GM20431 (cell line): ENCODE measurements around the gene DSCAML1.

Experiments
- in situ Hi-C: fragments of 300-500 bp; cut with MseI, MboI; formaldehyde crosslinking; loops from one replicate; pipeline ENCODE4 v1.15.0; 2020; ENCODE audit warnings: low sequenced_read_pairs; ENCODE audit not compliant: unreplicated experiment

The DSCAML1 gene

DNA sequence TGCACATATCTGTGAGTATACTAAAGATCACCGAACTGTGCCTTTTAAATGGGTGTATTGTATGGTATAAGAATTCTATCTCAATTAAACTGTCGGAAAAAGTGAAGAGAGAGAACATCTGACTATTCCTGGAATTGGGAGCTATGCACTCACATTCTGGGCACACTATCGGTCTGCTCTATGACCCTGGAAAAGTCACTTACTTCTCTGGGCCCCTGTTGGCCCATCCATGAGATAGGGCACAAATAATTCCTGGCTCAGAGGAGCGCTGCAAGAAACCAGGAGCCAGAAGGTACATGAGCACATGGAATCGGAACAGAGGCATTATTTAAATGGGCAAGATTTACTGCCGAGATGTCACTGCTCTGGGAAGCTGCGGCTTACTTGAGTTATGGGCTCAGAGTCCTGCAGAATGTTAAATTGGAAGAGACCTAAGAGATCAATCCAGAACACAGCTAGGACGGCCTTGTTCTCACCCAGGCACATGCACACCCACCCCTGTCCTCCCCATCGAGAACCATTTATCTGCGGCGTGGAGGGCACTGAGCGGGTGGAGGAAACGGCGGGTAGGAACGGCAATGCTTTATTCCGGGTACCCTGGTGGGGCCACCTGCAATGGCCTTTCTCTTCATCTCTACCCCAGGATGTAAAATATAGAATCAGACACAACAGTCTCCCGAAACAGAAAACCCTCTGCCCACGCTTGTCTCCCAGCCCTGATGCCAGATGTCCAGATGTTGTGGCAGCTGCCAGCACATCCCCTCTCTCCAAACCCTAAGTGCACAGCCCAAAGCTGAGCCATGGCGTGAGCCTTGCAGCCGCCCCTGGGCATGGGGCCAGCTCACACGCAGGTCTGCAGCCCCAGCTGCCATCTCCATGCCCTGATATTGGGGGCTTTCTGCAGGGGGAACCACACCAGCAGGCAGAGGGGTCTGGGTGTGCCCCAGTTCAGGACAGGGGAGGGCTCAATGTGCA lies 142.4 kb downstream of the DSCAML1 start:
- in situ Hi-C loops: no loop called here

DNA sequence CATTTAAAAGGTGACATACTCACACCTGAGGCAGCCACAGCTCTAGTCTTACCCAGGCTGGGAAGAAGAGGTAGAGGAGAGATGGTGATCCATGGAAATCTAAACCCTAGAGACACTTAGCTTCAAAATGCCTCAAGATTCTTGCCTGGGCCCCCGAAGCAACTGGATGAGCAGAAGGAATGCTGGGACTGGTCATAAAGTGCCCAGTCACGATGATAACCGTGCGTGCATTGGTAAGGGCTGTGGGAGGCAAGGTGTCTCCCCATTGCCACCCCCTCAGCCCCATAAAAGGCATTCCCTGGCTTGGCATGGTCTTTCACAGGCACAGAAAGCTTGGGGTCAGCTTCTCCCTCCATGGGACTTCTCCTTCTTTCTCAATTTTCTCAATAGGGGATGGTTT lies 144.5 kb downstream of the DSCAML1 start:
- in situ Hi-C loops: no loop called here

DNA sequence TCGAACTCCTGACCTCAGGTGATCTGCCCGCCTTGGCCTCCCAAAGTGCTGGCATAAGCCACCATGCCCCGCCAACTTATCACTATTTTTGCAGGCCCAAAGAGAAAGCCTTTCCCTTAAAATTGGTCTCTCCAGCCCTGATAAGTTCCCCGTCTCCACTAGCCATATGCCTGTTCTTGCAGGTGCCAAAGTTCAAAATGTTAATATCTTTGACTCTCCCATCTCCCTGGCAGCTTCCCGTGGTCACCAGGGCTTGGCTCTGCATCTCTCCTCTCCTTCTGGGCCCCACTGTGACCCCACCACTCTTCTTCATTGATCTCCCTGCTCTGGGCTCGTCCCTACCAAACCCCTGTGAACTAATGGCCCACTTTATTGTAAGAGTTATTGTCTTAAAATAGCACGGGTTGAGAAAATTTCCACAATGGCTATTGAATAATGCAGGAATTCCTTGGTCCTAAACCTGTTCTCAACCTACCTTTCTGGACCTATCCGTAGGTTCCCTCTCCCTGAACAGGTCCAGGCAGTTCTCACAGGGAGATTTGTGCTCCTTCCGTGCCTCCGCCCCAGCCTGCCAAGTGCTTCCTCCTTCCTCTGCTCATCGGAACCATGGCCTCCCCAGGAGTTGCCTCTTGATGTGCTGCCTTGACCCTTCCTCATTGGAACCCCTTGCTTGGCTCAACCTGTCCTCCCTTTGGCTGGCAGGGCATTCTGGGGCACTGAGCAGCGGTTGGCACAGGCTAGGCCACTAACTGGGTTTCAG lies 147.5 kb downstream of the DSCAML1 start:
- in situ Hi-C loops: no loop called here

GRCh38 chr11:117647872-117648271 lies 149.1 kb downstream of the DSCAML1 start:
- in situ Hi-C loops: no loop called here

DNA sequence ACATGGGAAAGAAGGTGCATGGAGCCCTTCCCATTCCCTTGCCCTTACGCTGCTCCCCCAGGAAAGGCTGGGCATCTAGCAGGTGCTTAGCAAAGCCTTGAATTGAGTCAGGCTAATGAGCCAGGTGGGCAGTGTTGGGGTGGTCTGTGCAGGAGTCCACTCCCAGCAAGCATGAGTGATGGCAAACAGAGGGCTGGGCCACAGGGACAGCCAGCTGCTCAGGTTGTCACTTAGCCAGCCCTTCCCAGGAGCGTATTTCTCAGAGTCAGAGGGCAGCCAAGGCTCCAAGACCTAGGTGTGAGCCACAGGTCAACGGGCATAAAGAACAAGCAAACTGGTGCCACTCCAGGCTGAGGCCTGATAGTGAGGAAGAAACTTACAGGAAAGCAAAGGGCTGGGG lies 149.8 kb downstream of the DSCAML1 start:
- in situ Hi-C loops: no loop called here

GRCh38 chr11:117646411-117646810 lies 150.6 kb downstream of the DSCAML1 start:
- in situ Hi-C loops: no loop called here

DNA sequence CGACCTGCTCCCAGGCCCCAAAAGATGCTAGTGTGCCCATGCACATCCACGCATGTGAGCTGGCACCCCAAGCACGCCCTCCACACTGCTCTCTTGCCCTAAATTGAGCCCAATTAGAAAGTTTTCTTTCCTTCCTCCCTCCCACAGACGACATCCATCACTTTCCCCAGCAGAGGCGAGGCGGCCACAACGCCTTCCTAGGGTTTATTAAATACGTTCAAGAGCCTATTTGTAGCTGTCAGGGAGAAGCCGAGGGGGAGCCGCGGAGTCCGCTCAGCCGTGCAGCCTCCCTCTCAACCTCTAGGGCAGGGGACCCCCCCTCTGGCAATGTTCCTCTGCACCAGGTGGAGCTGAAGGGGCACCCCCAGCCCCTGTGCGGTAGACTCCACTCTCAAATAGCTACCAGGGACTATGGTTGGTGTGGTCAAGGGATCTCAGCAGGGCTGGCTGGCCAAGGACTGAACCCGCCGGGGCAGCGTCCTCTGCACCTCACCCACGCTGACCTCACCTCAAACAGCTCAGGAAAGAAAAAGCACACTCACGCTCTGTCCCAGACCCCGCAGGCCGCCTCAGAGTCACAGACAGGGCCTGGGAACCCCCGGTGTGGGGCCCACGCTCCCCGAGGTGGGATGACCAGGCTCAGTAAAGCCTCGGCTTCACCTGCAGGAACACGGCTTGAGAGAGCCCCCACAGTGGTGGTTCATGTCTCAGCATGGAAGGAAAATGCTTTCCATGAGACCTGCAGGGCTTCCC lies 152.4 kb downstream of the DSCAML1 start:
- in situ Hi-C loops: no loop called here

- in situ Hi-C loops: no loop called here
Observed at GRCh38 chr11:117643606-117644300, 153.3 kb downstream of the DSCAML1 start.

GRCh38 chr11:117642835-117643234 lies 154.2 kb downstream of the DSCAML1 start:
- in situ Hi-C loops: no loop called here

DNA sequence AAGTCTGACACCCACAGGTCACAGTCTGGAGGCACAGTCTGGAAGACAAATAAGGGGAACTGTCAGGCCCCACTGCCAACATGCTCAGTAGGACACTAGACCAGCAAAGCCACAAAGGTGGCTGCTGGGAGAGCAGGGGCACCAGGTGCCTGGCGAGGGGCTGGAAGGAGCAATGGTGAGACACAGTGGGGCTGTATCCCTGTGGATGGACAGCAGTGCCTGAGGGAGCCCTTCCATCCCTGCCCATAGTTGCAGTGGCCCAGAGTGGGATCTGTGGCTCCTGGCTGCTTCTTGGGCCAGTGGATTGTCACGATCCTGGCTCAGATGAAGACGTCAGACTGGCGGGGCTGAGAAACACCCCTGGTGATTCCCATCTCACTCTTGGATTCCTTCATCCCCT lies 154.6 kb downstream of the DSCAML1 start:
- in situ Hi-C loops: no loop called here

DNA sequence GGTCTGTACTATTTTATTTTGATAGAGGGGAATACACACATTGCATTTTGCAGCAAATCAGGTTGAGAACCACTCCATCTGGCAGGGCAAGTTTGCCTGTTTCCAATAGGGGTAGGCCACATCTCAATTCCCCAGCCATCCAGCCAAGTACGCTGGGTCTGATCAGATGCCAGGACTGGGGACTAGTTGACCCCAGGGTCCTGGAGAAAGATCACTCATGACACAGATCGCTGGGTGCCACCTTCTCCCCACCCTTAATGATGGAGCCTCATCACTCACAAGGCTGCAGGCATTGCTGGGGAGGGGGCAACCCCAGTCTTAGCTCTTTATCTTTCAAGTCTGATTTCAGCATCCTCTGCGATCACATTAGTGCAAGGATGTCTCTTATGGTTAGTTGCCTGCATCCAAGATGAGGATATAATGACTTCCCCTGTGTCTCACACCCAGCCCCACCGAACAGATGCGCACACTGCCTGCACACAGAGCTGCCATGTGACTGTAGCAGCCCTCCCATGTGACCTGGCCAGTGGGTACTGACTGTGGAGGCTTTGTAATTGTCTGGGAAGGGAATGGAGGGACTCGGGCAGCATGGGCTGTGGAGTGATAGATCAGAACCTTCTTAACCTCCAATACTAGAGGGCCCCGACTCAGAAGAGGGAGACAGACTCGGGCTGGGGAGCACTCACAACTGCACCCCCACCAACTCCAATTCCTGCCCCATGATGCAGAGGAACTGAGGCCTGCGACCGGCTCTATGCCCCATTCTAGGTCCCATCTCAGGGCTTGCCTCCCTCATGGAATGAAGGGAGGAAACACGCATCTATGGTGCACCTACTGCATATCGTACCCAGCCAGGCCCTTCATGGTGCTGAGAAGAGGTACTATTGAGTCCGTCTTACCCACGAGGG lies 155.8 kb downstream of the DSCAML1 start:
- in situ Hi-C loops: no loop called here

GRCh38 chr11:117640041-117640440 lies 157.0 kb downstream of the DSCAML1 start:
- in situ Hi-C loops: no loop called here

GRCh38 chr11:117639601-117640000 lies 157.4 kb downstream of the DSCAML1 start:
- in situ Hi-C loops: no loop called here

- in situ Hi-C loops: no loop called here
Observed at GRCh38 chr11:117638911-117639543, 158.0 kb downstream of the DSCAML1 start.

DNA sequence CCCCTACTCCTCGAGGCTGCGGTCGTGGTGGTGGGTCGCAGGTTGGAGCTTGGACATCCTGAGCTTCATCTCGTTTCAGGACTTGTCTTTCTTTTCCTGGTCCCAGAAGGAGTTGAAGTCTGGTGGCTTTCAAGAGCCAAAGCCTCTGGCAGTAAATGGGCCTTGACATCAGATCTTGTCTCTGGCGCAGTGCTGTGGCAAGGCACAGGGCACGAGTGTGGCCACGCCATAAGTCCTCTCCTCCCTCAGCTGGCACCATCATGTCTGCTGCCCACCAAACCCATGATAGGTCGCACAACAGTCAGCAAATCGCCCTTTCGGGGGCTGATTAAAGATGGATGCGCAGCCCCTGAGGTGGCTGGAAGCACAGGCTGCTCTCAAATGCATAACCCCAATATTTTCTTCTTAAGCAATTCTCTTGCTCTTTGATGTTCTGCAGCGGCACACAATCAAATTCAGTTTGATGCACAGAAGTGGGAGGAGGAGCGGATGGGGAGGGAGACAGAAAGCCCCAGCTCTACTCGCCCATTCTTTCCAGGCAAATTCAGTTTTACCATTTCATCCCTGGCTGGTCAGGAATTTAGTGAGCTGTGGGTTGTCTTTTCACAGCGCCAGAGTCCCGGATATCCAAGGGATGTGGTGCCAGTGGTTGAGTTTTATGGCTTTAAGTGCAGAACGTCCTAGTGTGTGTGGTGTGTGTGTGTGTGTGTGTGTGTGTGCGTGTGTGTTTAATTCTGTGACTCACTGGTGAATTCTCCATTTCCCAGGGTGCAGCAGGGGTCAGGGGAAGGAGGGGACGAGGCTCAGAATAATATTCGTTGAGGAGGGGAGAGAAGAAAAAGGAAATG lies 162.0 kb downstream of the DSCAML1 start:
- in situ Hi-C loops: no loop called here

GRCh38 chr11:117633976-117634755 lies 162.8 kb downstream of the DSCAML1 start:
- in situ Hi-C loops: no loop called here
